Activated CD8-positive, alpha-beta memory T cell treated with anti-CD3 and anti-CD28 coated beads, Interleukin-2, amount 50 U/mL, for 24 hours (primary cell): ENCODE measurements around the gene CKB.
A peak's percentile ranks its signal among the peaks of the same experiment; 100 is the strongest.

Source experiments
- DNase-seq: peaks from one replicate; pipeline ENCODE4 v3.0.0-alpha.2; 2020; ENCODE audit errors: extremely low read depth

The CKB gene

GRCh38 chr14:103522649-103523574 is at the start of gene CKB:
CKB (minus strand) TSS chr14:103522830; CDS start chr14:103522493, 337 bp downstream.
- no peak for DNase-seq

GRCh38 chr14:103569408-103569807 is 46.8 kb upstream of the CKB start:
- no peak for DNase-seq

GRCh38 chr14:103568952-103569351 is 46.3 kb upstream of the CKB start:
- DNase-seq, result no peak

- DNase-seq, result no peak
Observed at GRCh38 chr14:103563844-103564505, 41.3 kb upstream of the CKB start.

GRCh38 chr14:103563226-103563620 is 40.6 kb upstream of the CKB start:
- no peak for DNase-seq

- peak; percentile 51 for DNase-seq
Observed at GRCh38 chr14:103562429-103563225, 40.0 kb upstream of the CKB start, which contains the start of the genes BAG5 and COA8. BAG5 (minus strand) TSS chr14:103562657; CDS start chr14:103561164, 1,493 bp downstream. COA8 (plus strand) TSS chr14:103562960; CDS start chr14:103563002, 42 bp downstream.

- DNase-seq, result no peak
Observed at GRCh38 chr14:103562179-103562428, 39.5 kb upstream of the CKB start.

- DNase-seq, result no peak
Observed at GRCh38 chr14:103561381-103562178, 39.0 kb upstream of the CKB start.

GRCh38 chr14:103560691-103561090 is 38.1 kb upstream of the CKB start:
- DNase-seq, result no peak

- no peak for DNase-seq
Observed at GRCh38 chr14:103559766-103560165, 37.1 kb upstream of the CKB start.

GRCh38 chr14:103558071-103558882 is 35.6 kb upstream of the CKB start:
- DNase-seq, result no peak

GRCh38 chr14:103556946-103557758 is 34.5 kb upstream of the CKB start:
- DNase-seq, result no peak

- DNase-seq, result no peak
Observed at GRCh38 chr14:103555559-103556337, 33.1 kb upstream of the CKB start.

GRCh38 chr14:103552846-103553210 is 30.2 kb upstream of the CKB start:
- no peak for DNase-seq

GRCh38 chr14:103552011-103552845 is 29.6 kb upstream of the CKB start:
- no peak for DNase-seq

GRCh38 chr14:103551338-103551762 is 28.7 kb upstream of the CKB start:
- no peak for DNase-seq

- DNase-seq, result no peak
Observed at GRCh38 chr14:103550451-103551337, 28.1 kb upstream of the CKB start.
